Suppressor macrophage treated with lipopolysaccharide for 1 hour (primary cell): ENCODE measurements around the gene IL23R.

Experiments
- DNase-seq, 3 donors: peaks; one replicate each; pipeline ENCODE4 v3.0.0-alpha.2; 2020 to 2022

Gene IL23R

GRCh38 chr1:67308136-67308535, 141.9 kb downstream of the IL23R start:
- DNase-seq: no peak
